ENCODE measurements around the gene AREL1.

GRCh38 chr14:74614508-74615495 lies 98.1 kb downstream of the AREL1 start:
- no peak for TF ChIP-seq POLR2A (IDR thresholded peaks at IDR 0.05; ENCODE audit: low read depth, low read length)
- no peak for TF ChIP-seq CTCF (IDR thresholded peaks at IDR 0.05 in 2 of 3, conservative IDR thresholded peaks at IDR 0.05 in 1 of 3; ENCODE audit: control insufficient read depth in 2 of 3, extremely low read depth in 1 of 3, insufficient read depth in 1 of 3, low read depth in 3 of 3, low read length in 3 of 3)
- no peak for TF ChIP-seq SMAD1 (IDR thresholded peaks at IDR 0.05; ENCODE audit: low read depth, partially characterized antibody)

Measured in GM12878 (cell line).